Ammon's horn (tissue), 1 donor: ENCODE measurements around the gene PMFBP1.
A peak's percentile ranks its signal among the peaks of the same experiment; 100 is the strongest.

ENCODE experiments used
- DNase-seq: peaks from one replicate; pipeline ENCODE4 v3.0.0-alpha.2; 2016; ENCODE audit warnings: low spot score

PMFBP1 gene

GRCh38 chr16:72172105-72173034, at the start of gene PMFBP1:
TSS of gene PMFBP1 (minus strand) at chr16:72172155. CDS start at chr16:72171208, 947 bp downstream.
- DNase-seq: peak; percentile 85

GRCh38 chr16:72221630-72222024, 49.7 kb upstream of the PMFBP1 start:
- no peak for DNase-seq

GRCh38 chr16:72220875-72221629, 49.1 kb upstream of the PMFBP1 start:
- no peak for DNase-seq

- no peak for DNase-seq
Measured at GRCh38 chr16:72219282-72219681, 47.3 kb upstream of the PMFBP1 start.

- DNase-seq: no peak
Measured at GRCh38 chr16:72216767-72217166, 44.8 kb upstream of the PMFBP1 start.

- no peak for DNase-seq
Measured at GRCh38 chr16:72214821-72215220, 42.9 kb upstream of the PMFBP1 start.

- no peak for DNase-seq
Measured at GRCh38 chr16:72211110-72211509, 39.2 kb upstream of the PMFBP1 start.

- DNase-seq: no peak
Measured at GRCh38 chr16:72210555-72210954, 38.6 kb upstream of the PMFBP1 start.

GRCh38 chr16:72210072-72210471, 38.1 kb upstream of the PMFBP1 start:
- no peak for DNase-seq

- DNase-seq: no peak
Measured at GRCh38 chr16:72206299-72206698, 34.3 kb upstream of the PMFBP1 start.

GRCh38 chr16:72203401-72203800, 31.4 kb upstream of the PMFBP1 start:
- DNase-seq: peak; percentile 70

GRCh38 chr16:72202014-72202413, 30.1 kb upstream of the PMFBP1 start:
- no peak for DNase-seq

- DNase-seq: no peak
Measured at GRCh38 chr16:72201387-72201786, 29.4 kb upstream of the PMFBP1 start.

- DNase-seq: peak; percentile 34
Measured at GRCh38 chr16:72199761-72200337, 27.9 kb upstream of the PMFBP1 start.

GRCh38 chr16:72198771-72199201, 26.8 kb upstream of the PMFBP1 start:
- DNase-seq: peak; percentile 46

- DNase-seq: peak; percentile 94
Measured at GRCh38 chr16:72198021-72198711, 26.2 kb upstream of the PMFBP1 start.

GRCh38 chr16:72197545-72197944, 25.6 kb upstream of the PMFBP1 start:
- DNase-seq: no peak

- DNase-seq: no peak
Measured at GRCh38 chr16:72195609-72196008, 23.7 kb upstream of the PMFBP1 start.

GRCh38 chr16:72191551-72191950, 19.6 kb upstream of the PMFBP1 start:
- no peak for DNase-seq

- DNase-seq: no peak
Measured at GRCh38 chr16:72189865-72190371, 18.0 kb upstream of the PMFBP1 start.

GRCh38 chr16:72188541-72188940, 16.6 kb upstream of the PMFBP1 start:
- no peak for DNase-seq

GRCh38 chr16:72187551-72187950, 15.6 kb upstream of the PMFBP1 start:
- no peak for DNase-seq
